Adrenal gland (tissue), 12 donors: ENCODE data around the gene ST6GALNAC6. TPM values are rescaled to one million over a fixed set of nuclear protein-coding genes. Genes with fewer than 3 reads are reported as not detected.
A peak's percentile ranks its signal among the peaks of the same experiment; 100 is the strongest.

Experiments used
- DNase-seq, 7 donors: peaks; one replicate each; pipeline ENCODE4 v3.0.0-alpha.2; 2019 to 2020
- H3K27ac ChIP-seq, 5 donors: fragments of 200-600 bp; sonication (generic) in 4 of 5; 1 replicate in 3 of 5; 2 replicates in 2 of 5; pipeline versions ENCODE4 v1.5.1 to v1.8.0; 2016 to 2020; ENCODE audit warnings: mild to moderate bottlenecking in 1 of 5
- H3K27me3 ChIP-seq: fragments of 200-600 bp; 2 replicates; pipeline ENCODE4 v1.8.0; 2021
- H3K36me3 ChIP-seq, 2 donors: fragments of 200-600 bp; replicated peaks in 1 of 2; 1 replicate in 1 of 2; 2 replicates in 1 of 2; pipeline versions ENCODE4 v1.5.1 to v1.8.0; 2018 to 2022
- H3K4me1 ChIP-seq, 2 donors: fragments of 200-600 bp; replicated peaks in 1 of 2; 1 replicate in 1 of 2; 2 replicates in 1 of 2; pipeline versions ENCODE4 v1.5.1 to v1.8.0; 2018 to 2021
- H3K4me3 ChIP-seq, 4 donors: fragments of 200-600 bp; sonication (generic) in 3 of 4; one replicate each; pipeline ENCODE4 v1.5.1; 2016 to 2018
- H3K9me3 ChIP-seq, 3 donors: fragments of 200-600 bp; sonication (generic) in 1 of 3; replicated peaks in 1 of 3; 1 replicate in 2 of 3; 2 replicates in 1 of 3; pipeline versions ENCODE4 v1.5.1 to v1.8.0; 2016 to 2021
- POLR2A ChIP-seq, 2 donors: fragments of 450-650 bp; IDR thresholded peaks; one replicate each; pipeline ENCODE4 v1.6.1; 2017; ENCODE audit warnings: antibody characterized with exemption in 2 of 2, mild to moderate bottlenecking in 2 of 2, moderate library complexity in 1 of 2
- WGBS, 4 donors: extraction: QIAGEN DNeasy Blood & Tissue Kit in 2 of 4; methylation state at CpG; one replicate each; pipeline versions ENCODE4 v1.1.5 to v1.1.7; 2013 to 2017; 5-methylcytosine and 5-hydroxymethylcytosine counted together
- intact Hi-C, 2 donors: fragments of 100-400 bp; cut with DNase I; formaldehyde crosslinking; loops; one replicate each; pipeline versions ENCODE4 v1.14.1 to v1.15.0; 2022 to 2023
- polyA plus RNA-seq, 3 donors: library from polyadenylated mRNA; stranded (reverse); fragments of 200-250 nt in 2 of 3; fragments of 350-450 nt in 1 of 3; fragmentation: Illumina TruSeq in 1 of 3; extraction: RNeasy Lipid Tissue Mini Kit (QIAGEN cat#74804) in 1 of 3; gene quantifications; one replicate each; pipeline ENCODE4 v1.2.3, GENCODE V29; 2013 to 2014
- total RNA-seq, 9 donors: library from RNA; depleted of rRNA in 4 of 9; stranded (reverse); fragments of >200 nt in 4 of 9; fragments of 120-200 nt in 1 of 9; fragmentation: NEBNext Ultra II Directional in 1 of 9; extraction: Animal tissue kit (Norgen Biotek cat#: 25700) in 1 of 9; gene quantifications; one replicate each; pipeline versions ENCODE4 v1.1.0 to v1.2.4, GENCODE V29; 2013 to 2023
- TF ChIP-seq, protein P1 (sequence below), 6 experiments: fragments of 450-650 bp in 4 of 6; fragments of 200-600 bp in 2 of 6; sonication (generic) in 1 of 6; IDR thresholded peaks; 1 replicate in 5 of 6; 2 replicates in 1 of 6; pipeline versions ENCODE4 v1.5.1 to v1.8.0; 2016 to 2021; ENCODE audit warnings: antibody characterized with exemption in 6 of 6, mild to moderate bottlenecking in 2 of 6, moderate library complexity in 1 of 6
- donor health status: healthy with polysubstance abuse.
- donor health status: Bipolar disorder and iron deficiency.
- donor health status: DM: yes; HTN: yes; CAD: no.
- donor health status: DM: no; HTN: no; CAD: no.
- donor health status: DM: no; HTN: no; CAD: no.
- donor health status: DM: yes; HTN: yes; CAD: no.

The ST6GALNAC6 gene
- total and polyA plus RNA-seq, 12 donors = 26.7 to 129 (median 53.2) TPM

DNA sequence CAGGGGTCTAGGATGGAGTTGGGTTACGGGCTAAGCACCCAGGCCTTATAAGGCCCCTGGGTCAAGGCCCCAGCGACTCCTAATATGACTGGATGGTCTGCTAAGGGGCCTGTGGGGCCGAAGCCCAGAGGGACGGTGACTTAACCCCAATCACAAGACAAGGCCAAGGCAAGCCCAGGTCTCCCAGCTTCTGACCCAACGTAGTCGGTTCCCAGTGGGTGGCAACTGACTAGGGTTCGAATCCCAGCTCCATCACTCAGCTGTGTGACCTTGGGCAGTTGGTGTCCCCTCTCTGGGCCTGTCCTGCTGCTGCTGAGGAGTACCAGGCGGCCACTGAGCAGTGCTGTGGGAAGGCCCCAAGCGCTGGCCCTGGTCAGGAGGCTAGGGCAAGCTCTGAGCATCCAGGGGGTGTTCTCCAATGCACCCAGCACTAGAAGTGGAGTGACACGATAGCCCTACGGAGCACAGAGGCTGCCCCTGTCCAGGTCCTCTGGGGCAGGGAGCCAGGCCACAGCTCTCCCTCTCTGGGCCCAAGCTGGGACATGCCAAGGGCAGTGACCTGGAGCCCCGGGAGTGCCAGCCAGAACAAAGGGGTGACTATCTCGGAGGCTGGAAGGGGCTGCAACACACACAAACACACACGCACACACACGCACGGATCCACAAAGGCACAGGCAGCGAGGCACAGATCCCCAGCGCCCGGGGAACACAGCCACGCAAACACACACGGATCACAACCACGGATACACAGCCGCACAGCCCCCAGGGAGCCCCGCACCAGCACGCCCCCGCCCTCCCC is 22.4 kb downstream of the ST6GALNAC6 start:
- H3K4me1 ChIP-seq = peaks cover 20 to 45% of the 10 kb centered on the region in 2 donors
- H3K27me3 ChIP-seq = no peaks in the 10 kb centered on the region
- TF ChIP-seq, protein P1, sequence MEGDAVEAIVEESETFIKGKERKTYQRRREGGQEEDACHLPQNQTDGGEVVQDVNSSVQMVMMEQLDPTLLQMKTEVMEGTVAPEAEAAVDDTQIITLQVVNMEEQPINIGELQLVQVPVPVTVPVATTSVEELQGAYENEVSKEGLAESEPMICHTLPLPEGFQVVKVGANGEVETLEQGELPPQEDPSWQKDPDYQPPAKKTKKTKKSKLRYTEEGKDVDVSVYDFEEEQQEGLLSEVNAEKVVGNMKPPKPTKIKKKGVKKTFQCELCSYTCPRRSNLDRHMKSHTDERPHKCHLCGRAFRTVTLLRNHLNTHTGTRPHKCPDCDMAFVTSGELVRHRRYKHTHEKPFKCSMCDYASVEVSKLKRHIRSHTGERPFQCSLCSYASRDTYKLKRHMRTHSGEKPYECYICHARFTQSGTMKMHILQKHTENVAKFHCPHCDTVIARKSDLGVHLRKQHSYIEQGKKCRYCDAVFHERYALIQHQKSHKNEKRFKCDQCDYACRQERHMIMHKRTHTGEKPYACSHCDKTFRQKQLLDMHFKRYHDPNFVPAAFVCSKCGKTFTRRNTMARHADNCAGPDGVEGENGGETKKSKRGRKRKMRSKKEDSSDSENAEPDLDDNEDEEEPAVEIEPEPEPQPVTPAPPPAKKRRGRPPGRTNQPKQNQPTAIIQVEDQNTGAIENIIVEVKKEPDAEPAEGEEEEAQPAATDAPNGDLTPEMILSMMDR (IDR thresholded peaks at IDR 0.05) = no peak
- TF ChIP-seq POLR2A (IDR thresholded peaks at IDR 0.05) = no peak
- WGBS, 4 donors = 27 to 76% (median 46%) methylated on average over 4 to 26 of the region's 26 CpGs
- peak overlapping the region in 3 of 5 donors; percentile 50 to 91 (median 66) for H3K27ac ChIP-seq
- intact Hi-C loops = no loop called here
- H3K9me3 ChIP-seq = no peaks in the 10 kb centered on the region
- peaks cover 0 to 9% of the 10 kb centered on the region in 2 donors for H3K36me3 ChIP-seq
- peak in 4 of 7 donors; percentile 50 to 64 (median 58) for DNase-seq
- H3K4me3 ChIP-seq = peak overlapping the region in 2 of 4 donors; percentile 47 to 97

DNA sequence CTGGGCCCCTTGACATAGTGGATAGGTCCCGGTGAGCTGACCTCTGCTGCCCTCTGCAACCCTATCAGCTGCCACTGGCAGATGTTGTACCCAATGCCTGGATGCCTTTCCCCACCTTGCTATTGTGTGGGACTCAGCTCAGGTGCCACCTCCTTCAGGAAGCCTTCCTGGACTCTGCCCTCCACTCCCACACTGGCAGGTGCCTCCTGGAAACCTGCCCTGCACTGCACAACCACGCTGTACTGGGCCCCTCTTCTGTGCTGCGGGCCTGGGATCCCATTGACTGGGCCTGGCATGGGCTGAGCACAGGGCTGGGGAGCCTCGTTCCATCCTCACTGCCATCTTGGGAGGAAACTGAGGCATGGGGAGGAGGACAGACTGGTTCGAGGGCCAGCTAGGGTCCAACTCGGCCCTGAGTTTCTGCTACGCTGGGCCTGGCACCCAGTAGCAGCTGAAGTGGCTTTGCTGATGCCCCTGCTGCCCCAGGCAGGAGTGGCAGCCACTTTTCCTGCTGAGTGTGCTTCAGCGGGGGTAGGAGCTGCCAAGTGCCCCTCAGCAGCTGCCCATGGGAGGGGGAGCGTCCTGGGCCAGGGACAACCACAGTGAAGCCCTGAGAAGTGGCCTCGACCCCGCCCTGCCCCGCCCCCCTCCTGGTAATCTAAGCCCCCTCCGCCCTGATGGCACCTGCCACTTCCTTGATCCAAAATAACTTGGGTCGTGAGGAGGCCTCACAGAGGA is 23.2 kb downstream of the ST6GALNAC6 start:
- DNase-seq = no peak
- WGBS, 4 donors = 84 to 91% (median 86%) methylated on average over 5 to 14 of the region's 14 CpGs
- TF ChIP-seq POLR2A (IDR thresholded peaks at IDR 0.05) = no peak
- TF ChIP-seq, protein P1 (IDR thresholded peaks at IDR 0.05) = no peak
- H3K4me1 ChIP-seq = peaks cover 20 to 45% of the 10 kb centered on the region in 2 donors
- peak overlapping the region in 1 of 5 donors; percentile 66 for H3K27ac ChIP-seq
- intact Hi-C loops = no loop called here
- H3K4me3 ChIP-seq = peak overlapping the region in 1 of 4 donors; percentile 97
- H3K9me3 ChIP-seq = no peaks in the 10 kb centered on the region
- H3K36me3 ChIP-seq = peaks cover 0 to 16% of the 10 kb centered on the region in 2 donors
- H3K27me3 ChIP-seq = no peaks in the 10 kb centered on the region

DNA sequence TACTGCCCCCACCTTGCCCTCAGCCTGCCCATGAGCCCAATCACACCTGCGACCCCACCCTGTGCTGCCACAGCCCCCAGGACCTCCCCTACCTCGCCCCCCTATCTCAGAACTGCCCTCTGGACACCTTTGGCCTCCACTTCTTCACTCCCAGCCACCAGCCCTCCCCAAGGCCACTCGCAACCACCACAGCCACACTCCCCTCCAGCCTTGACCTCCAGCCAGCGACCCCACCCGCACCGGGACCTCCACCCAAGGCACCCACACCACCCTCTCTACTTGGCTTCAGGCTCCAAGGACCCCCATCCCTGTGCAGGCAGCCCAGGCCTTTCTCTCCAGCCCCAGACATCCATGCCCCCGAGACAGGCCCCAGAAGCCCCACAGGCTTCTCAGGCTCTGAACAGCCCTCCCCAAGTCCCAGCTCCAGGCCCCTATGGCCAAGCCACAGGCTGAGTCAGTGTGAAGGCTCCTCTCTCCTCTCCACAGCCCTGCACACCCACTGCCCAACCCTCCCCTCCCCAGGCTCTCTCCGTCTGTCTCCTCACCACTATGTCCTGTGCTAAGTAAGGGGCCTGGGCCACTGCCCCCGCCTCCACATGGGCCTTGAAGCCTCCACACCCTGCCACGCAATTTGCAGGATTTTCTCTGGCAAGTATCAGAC is 24.0 kb downstream of the ST6GALNAC6 start:
- 64 to 80% (median 76%) methylated on average over 3 to 10 of the region's 10 CpGs for WGBS, 4 donors
- H3K4me1 ChIP-seq = peaks cover 20 to 45% of the 10 kb centered on the region in 2 donors
- no peak for DNase-seq
- TF ChIP-seq POLR2A (IDR thresholded peaks at IDR 0.05) = no peak
- H3K9me3 ChIP-seq = no peaks in the 10 kb centered on the region
- H3K27me3 ChIP-seq = no peaks in the 10 kb centered on the region
- H3K36me3 ChIP-seq = peaks cover 0 to 23% of the 10 kb centered on the region in 2 donors
- intact Hi-C loops = no loop called here
- no peak overlapping the region for H3K27ac ChIP-seq
- H3K4me3 ChIP-seq = no peak overlapping the region

DNA sequence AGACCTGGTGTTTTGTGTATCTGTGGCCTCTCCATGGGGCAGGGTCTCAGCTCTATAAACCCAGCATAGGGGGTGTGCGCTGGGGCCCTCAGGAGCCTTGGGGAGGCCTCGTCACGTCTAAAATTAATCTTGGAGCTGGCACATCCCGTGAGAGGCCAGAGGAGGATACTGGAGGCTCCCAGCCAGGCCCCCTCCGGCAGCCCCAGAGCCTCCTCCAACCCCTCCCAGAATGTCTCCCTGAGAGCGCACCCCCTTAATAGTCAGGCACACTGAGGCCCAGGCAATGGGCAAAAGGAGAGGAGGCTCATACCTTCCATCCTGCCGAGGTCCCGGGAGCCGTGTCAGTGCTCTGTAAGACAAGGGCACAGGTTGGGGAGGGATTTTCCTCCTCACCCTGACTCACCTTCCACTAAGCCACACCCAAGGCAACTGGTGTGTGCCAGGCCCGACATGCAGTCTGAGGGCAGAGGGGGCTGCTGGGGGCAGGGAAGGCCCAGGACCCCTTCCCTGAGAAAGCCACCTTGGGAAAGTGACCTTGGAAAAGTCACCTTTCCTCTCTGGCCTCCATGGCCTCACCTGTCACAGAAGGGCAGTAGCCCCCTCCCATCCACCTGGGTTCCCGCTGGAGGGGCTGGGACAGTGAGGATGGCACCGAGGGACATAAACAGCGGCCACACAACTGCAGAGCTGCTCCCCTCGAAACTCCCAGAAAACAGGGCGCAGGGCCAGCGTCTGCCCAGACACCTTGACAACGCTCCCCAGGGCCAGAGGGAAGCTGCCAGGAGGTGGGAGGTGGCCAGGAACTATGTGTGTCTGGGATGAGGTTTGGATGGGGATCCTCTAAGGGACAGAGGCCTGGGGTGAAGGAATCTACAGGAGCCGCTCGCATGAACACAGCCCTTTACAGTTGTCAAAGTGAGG is 24.8 kb downstream of the ST6GALNAC6 start:
- WGBS, 4 donors = 57 to 75% (median 72%) methylated on average over 7 to 19 of the region's 19 CpGs
- no peaks in the 10 kb centered on the region for H3K9me3 ChIP-seq
- peaks cover 0 to 23% of the 10 kb centered on the region in 2 donors for H3K36me3 ChIP-seq
- TF ChIP-seq, protein P1 (IDR thresholded peaks at IDR 0.05) = no peak
- no peak for TF ChIP-seq POLR2A (IDR thresholded peaks at IDR 0.05)
- H3K27me3 ChIP-seq = no peaks in the 10 kb centered on the region
- no peak overlapping the region for H3K4me3 ChIP-seq
- intact Hi-C loops = loop anchor here in 1 of 2 donors (5.0 kb wide), 2 partner anchors 33 to 132 kb away; no protein-coding TSS in a partner anchor
- H3K4me1 ChIP-seq = peaks cover 20 to 45% of the 10 kb centered on the region in 2 donors
- DNase-seq = peak in 2 of 7 donors; percentile 37 to 50
- peak overlapping the region in 2 of 5 donors; percentile 17 to 31 for H3K27ac ChIP-seq
